GM12878 (cell line): ENCODE data around the gene CNOT3. TPM values are rescaled to one million over a fixed set of nuclear protein-coding genes. Genes with fewer than 3 reads are reported as not detected.
A peak's percentile ranks its signal among the peaks of the same experiment; 100 is the strongest.

Source experiments
- ATAC-seq: fragments of 200-7000 bp; cut with Tn5 transposase; 3 replicates; pipeline ENCODE4 v1.9.1; 2020; ENCODE audit warnings: mild to moderate bottlenecking, moderate library complexity
- Bru-seq: library from RNA; stranded (reverse); fragments of 400-500 nt; gene quantifications from one replicate; lab custom pipeline; 2021; lab: Mats Ljungman, UMichigan
- BruChase-seq, 2 experiments: library from RNA; stranded (reverse); fragments of 400-500 nt; gene quantifications; one replicate each; lab custom pipeline; 2021; lab: Mats Ljungman, UMichigan
- BruUV-seq: library from RNA; stranded (reverse); fragments of 400-500 nt; replicated peaks from 2 replicates; lab custom pipeline; 2021; lab: Mats Ljungman, UMichigan
- CTCF ChIA-PET: fragments of 300-600 bp; sonication (Branson Sonifier 250); formaldehyde crosslinking; extraction: SDS; loops from one replicate; lab custom pipeline; 2021; ENCODE audit warnings: inconsistent platforms; lab: Yijun Ruan, JAX
- POLR2A ChIA-PET: fragments of 350-600 bp; formaldehyde crosslinking; extraction: SDS; loops from one replicate; lab custom pipeline; 2021; ENCODE audit warnings: inconsistent platforms; lab: Charles Lee
- RAD21 ChIA-PET: fragments of 300-600 bp; sonication (Branson Sonifier 250); formaldehyde crosslinking; loops from one replicate; lab custom pipeline; 2023; ENCODE audit warnings: antibody characterized with exemption; ENCODE audit not compliant: unreplicated experiment; lab: Charles Lee
- SMC1A ChIA-PET: fragments of 300-600 bp; sonication (Branson Sonifier 250); formaldehyde crosslinking; loops from one replicate; lab custom pipeline; 2023; ENCODE audit not compliant: unreplicated experiment, uncharacterized antibody; lab: Charles Lee
- DNase-seq: peaks from one replicate; pipeline ENCODE4 v3.0.0-alpha.2; 2011; ENCODE audit warnings: low read depth, low spot score
- FAIRE-seq: peaks from 3 replicates; lab custom pipeline; 2011; peaks lifted over from hg19 to GRCh38; lab: Jason Lieb, UNC
- H2AFZ ChIP-seq: 2 replicates; pipeline ENCODE4 v1.6.0; 2011; ENCODE audit warnings: low read depth, low read length, control low read depth; ENCODE audit not compliant: control insufficient read depth
- H3K27ac ChIP-seq: 2 replicates; pipeline ENCODE4 v1.5.1; 2011; ENCODE audit warnings: control low read depth; ENCODE audit not compliant: control insufficient read depth, insufficient read depth
- H3K27me3 ChIP-seq, 2 experiments: replicated peaks in 1 of 2; 2 replicates each; pipeline versions ENCODE4 v1.6.0 to v1.6.1; 2011; ENCODE audit warnings: low read length in 1 of 2; ENCODE audit not compliant: control insufficient read depth in 2 of 2, insufficient read depth in 2 of 2
- H3K36me3 ChIP-seq, 2 experiments: 2 replicates each; pipeline ENCODE4 v1.5.1; 2011; ENCODE audit warnings: low read length in 1 of 2; ENCODE audit not compliant: control insufficient read depth in 2 of 2, insufficient read depth in 2 of 2
- H3K4me1 ChIP-seq: 2 replicates; pipeline ENCODE4 v1.6.1; 2011; ENCODE audit warnings: mild to moderate bottlenecking, low read length, moderate library complexity, mixed read lengths; ENCODE audit not compliant: control insufficient read depth, insufficient read depth
- H3K4me2 ChIP-seq: 2 replicates; pipeline ENCODE4 v1.6.0; 2011; ENCODE audit warnings: control low read depth; ENCODE audit not compliant: control insufficient read depth, insufficient read depth
- H3K4me3 ChIP-seq: fragments of 200-600 bp; sonication (generic); 2 replicates; pipeline ENCODE4 v1.5.1; 2016
- H3K79me2 ChIP-seq: 2 replicates; pipeline ENCODE4 v1.6.0; 2011; ENCODE audit warnings: low read length; ENCODE audit not compliant: control insufficient read depth, insufficient read depth
- H3K9ac ChIP-seq: 2 replicates; pipeline ENCODE4 v1.8.0; 2011; ENCODE audit warnings: low read length, control low read depth, mixed read lengths; ENCODE audit not compliant: control insufficient read depth, insufficient read depth
- H3K9me3 ChIP-seq: replicated peaks from 3 replicates; pipeline ENCODE4 v1.5.1; 2011; ENCODE audit warnings: mild to moderate bottlenecking, low read length; ENCODE audit not compliant: control insufficient read depth, insufficient read depth
- H4K20me1 ChIP-seq: 2 replicates; pipeline ENCODE4 v1.6.0; 2011; ENCODE audit not compliant: control insufficient read depth, insufficient read depth
- BCL3 ChIP-seq: IDR thresholded peaks from 2 replicates; pipeline ENCODE4 v1.6.1; 2011; ENCODE audit warnings: borderline replicate concordance, low read depth, mild to moderate bottlenecking, moderate library complexity, low read length; ENCODE audit not compliant: insufficient read depth, poor library complexity, severe bottlenecking
- CBFB ChIP-seq: IDR thresholded peaks from 2 replicates; pipeline ENCODE4 v1.6.1; 2016; ENCODE audit warnings: antibody characterized with exemption, low read depth
- CHD1 ChIP-seq: IDR thresholded peaks from 2 replicates; pipeline ENCODE4 v1.6.1; 2012; ENCODE audit warnings: low read depth, low read length, improper control_type of control experiment
- FOXK2 ChIP-seq: fragments of 450-650 bp; IDR thresholded peaks from 2 replicates; pipeline ENCODE4 v1.6.1; 2017; ENCODE audit warnings: mild to moderate bottlenecking, moderate library complexity
- IRF5 ChIP-seq: fragments of 450-650 bp; IDR thresholded peaks from 2 replicates; pipeline ENCODE4 v1.6.1; 2017; ENCODE audit warnings: borderline replicate concordance
- NBN ChIP-seq: fragments of 450-650 bp; IDR thresholded peaks from 2 replicates; pipeline ENCODE4 v1.6.1; 2016
- NKRF ChIP-seq: fragments of 450-650 bp; conservative IDR thresholded peaks from 2 replicates; pipeline ENCODE4 v1.6.1; 2017; ENCODE audit warnings: mild to moderate bottlenecking, moderate library complexity
- POLR2A ChIP-seq: IDR thresholded peaks from 2 replicates; pipeline ENCODE4 v1.6.1; 2011; ENCODE audit warnings: low read depth, mild to moderate bottlenecking, low read length
- POLR2AphosphoS2 ChIP-seq: IDR thresholded peaks from 2 replicates; pipeline ENCODE4 v1.6.1; 2011; ENCODE audit warnings: low read depth, mild to moderate bottlenecking, low read length, improper control_type of control experiment, moderate library complexity
- RBBP5 ChIP-seq: fragments of 200-600 bp; sonication (generic); conservative IDR thresholded peaks from 2 replicates; pipeline ENCODE4 v1.6.1; 2016
- TAF1 ChIP-seq: IDR thresholded peaks from 2 replicates; pipeline ENCODE4 v1.6.1; 2011; ENCODE audit warnings: mild to moderate bottlenecking, low read depth, low read length, borderline replicate concordance
- WRNIP1 ChIP-seq: IDR thresholded peaks from 2 replicates; pipeline ENCODE4 v1.6.1; 2011; ENCODE audit warnings: low read depth, low read length, improper control_type of control experiment, borderline replicate concordance
- YY1 ChIP-seq: IDR thresholded peaks from 2 replicates; pipeline ENCODE4 v1.6.1; 2011; ENCODE audit warnings: low read depth, mild to moderate bottlenecking, low read length
- ZBED1 ChIP-seq: IDR thresholded peaks from 2 replicates; pipeline ENCODE4 v1.6.1; 2016; ENCODE audit warnings: borderline replicate concordance
- WGBS: methylation state at CpG from one replicate; pipeline ENCODE4 v1.1.6; 2016; ENCODE audit warnings: low lambda C conversion rate; ENCODE audit not compliant: insufficient replicate concordance, insufficient coverage; ENCODE audit errors: missing lambda C conversion rate; 5-methylcytosine and 5-hydroxymethylcytosine counted together
- in situ Hi-C: fragments of 300-500 bp; cut with MboI; formaldehyde crosslinking; loops from 9 replicates; pipeline ENCODE4 v1.14.3; 2018; ENCODE audit warnings: mixed read lengths
- intact Hi-C: fragments of 100-400 bp; cut with micrococcal nuclease; formaldehyde crosslinking; loops from one replicate; pipeline ENCODE4 v1.14.2; 2022; ENCODE audit not compliant: unreplicated experiment
- long read RNA-seq, 2 experiments: library from polyadenylated mRNA; unstranded; transcript quantifications; one replicate each; pipeline ENCODE4 v2.0.0, GENCODE V29; 2019 to 2020
- polyA minus RNA-seq, 3 experiments: library from RNA; depleted of rRNA, polyadenylated mRNA; stranded (reverse); fragments of >200 nt; gene quantifications; 2 replicates each; pipeline ENCODE4 v1.2.3, GENCODE V29; 2011
- polyA plus RNA-seq, 11 experiments: library from polyadenylated mRNA; depleted of rRNA in 4 of 11; unstranded in 6 of 11; stranded (reverse) in 5 of 11; fragments of >200 nt; fragmentation: Nextera tagmentation in 4 of 11; fragmentation: Illumina TruSeq in 1 of 11; extraction: Ambion mirVana in 4 of 11; extraction: Trizol in 1 of 11; gene quantifications; 1 replicate in 1 of 11; 2 replicates in 10 of 11; pipeline versions ENCODE4 v1.2.1 to v1.2.3, GENCODE V29; 2011 to 2016; ENCODE audit warnings: inconsistent platforms in 2 of 11, missing spikeins in 2 of 11, low read depth in 1 of 11
- total RNA-seq, 4 experiments: library from RNA; depleted of rRNA in 3 of 4; stranded (reverse); fragments of >200 nt in 3 of 4; fragmentation: Illumina TruSeq in 1 of 4; extraction: Trizol in 1 of 4; gene quantifications; 2 replicates each; pipeline versions ENCODE4 v1.2.1 to v1.2.3, GENCODE V29; 2013 to 2021

CNOT3 gene
- 24.5 and 25.4 TPM in 2 replicates for total RNA-seq (2013; cell fraction: nucleolus; rRNA removed)
- 6.7 and 9.1 TPM in 2 replicates for total RNA-seq (2014; rRNA removed)
- 7.1 and 7.6 TPM in 2 replicates for total RNA-seq (2014; rRNA removed; fragmentation: Illumina TruSeq; extraction: Trizol)
- total RNA-seq (2021) = 44.9 and 55.6 TPM in 2 replicates
- polyA plus RNA-seq (2011; ENCODE audit: low read depth) = 49.4 TPM
- polyA plus RNA-seq (2011; rRNA removed) = 5.8 and 5.9 TPM in 2 replicates
- 9.1 and 13.5 TPM in 2 replicates for polyA plus RNA-seq (2011; cell fraction: cytosol; rRNA removed)
- 20.3 and 34.0 TPM in 2 replicates for polyA plus RNA-seq (2011; cell fraction: nucleus; rRNA removed)
- polyA plus RNA-seq (2012) = 33.4 and 40.2 TPM in 2 replicates
- polyA plus RNA-seq (2014; fragmentation: Illumina TruSeq; extraction: Trizol) = 33.3 and 45.1 TPM in 2 replicates
- under 1 TPM; 0.14 to 0.62 TPM for polyA plus RNA-seq (2014; fragmentation: Nextera tagmentation; extraction: Ambion mirVana)
- 18.8 and 21.0 TPM in 2 replicates for polyA plus RNA-seq (2014; rRNA removed)
- polyA plus RNA-seq (2016; fragmentation: Nextera tagmentation; extraction: Ambion mirVana) = 10 to 100 TPM; 29.7 to 32.8 TPM
- polyA minus RNA-seq (2011; rRNA and poly(A)+ RNA removed) = 9.3 and 11.5 TPM in 2 replicates
- 15.4 and 20.8 TPM in 2 replicates for polyA minus RNA-seq (2011; cell fraction: cytosol; rRNA and poly(A)+ RNA removed)
- polyA minus RNA-seq (2011; cell fraction: nucleus; rRNA and poly(A)+ RNA removed) = 5.7 and 10.1 TPM in 2 replicates
- percentile 72 among the genes with signal in this experiment for Bru-seq, nascent RNA
- percentile 84 among the genes with signal in this experiment for BruChase-seq, experiment 1, labeled RNA remaining after a 6-hour chase
- BruChase-seq, experiment 2, labeled RNA remaining after a 2-hour chase = percentile 82 among the genes with signal in this experiment
- long read RNA-seq, experiment 1, partial matches to known transcripts = 2 of 2 reads
- long read RNA-seq, experiment 1, other reads (novel, unspliced or antisense) = 0 of 2 reads
- long read RNA-seq, experiment 2, partial matches to known transcripts = 0 of 2 reads
- long read RNA-seq, experiment 2, other reads (novel, unspliced or antisense) = 2 of 2 reads

- H4K20me1 ChIP-seq = peaks cover 12% of the 10 kb centered on the region
- RAD21 ChIA-PET = interaction anchor here (1.0 to 2.4 kb wide), 12 partner anchors 11 to 1339 kb away, joined by 3 to 23 read pairs (median 4); partner anchors contain the start of genes LENG1, MBOAT7, PRPF31 and TFPT
- POLR2A ChIA-PET = interaction anchor here (1.0 to 3.5 kb wide), 12 partner anchors 18 to 1201 kb away, joined by 3 to 36 read pairs (median 6); partner anchors contain the start of genes KMT5C, LENG1, LENG8 and LENG9
- H3K4me3 ChIP-seq = peak within 1 kb of the TSS; percentile 91
- peak within 1 kb of the TSS; percentile 84 for H2AFZ ChIP-seq
- H3K4me1 ChIP-seq = peaks cover 19% of the 10 kb centered on the region
- peaks cover 40% of the 10 kb centered on the region for H3K79me2 ChIP-seq
- no peak for FAIRE-seq
- no peaks in the 10 kb centered on the region for H3K27me3 ChIP-seq
- intact Hi-C loops (loop anchor here (1.0 to 2.0 kb wide), 3 partner anchors 21 to 63 kb away; partner anchors contain the start of genes LENG1, NDUFA3 and RPS9), in situ Hi-C loops (loop anchor here (25.0 kb wide), 1 partner anchor 1524 kb away; the partner anchor contains the start of gene U2AF2)
- BruUV-seq = no TSS peak
- DNase-seq = no peak
- 1% methylated on average over 65 of the region's 103 CpGs for WGBS
- CTCF ChIA-PET = interaction anchor here (0.6 to 2.3 kb wide), 6 partner anchors 21 to 344 kb away, joined by 3 to 15 read pairs (median 6); partner anchors contain the start of genes LENG1, MBOAT7 and TMC4
- H3K9me3 ChIP-seq = peaks cover 2% of the 10 kb centered on the region; the same call in 2 of the 3 replicates
- H3K27ac ChIP-seq = peak within 1 kb of the TSS; percentile 90
- peak within 1 kb of the TSS; percentile 95 for H3K9ac ChIP-seq
- ATAC-seq = peak; percentile 5; the same call in 1 of the 3 replicates
- peak within 1 kb of the TSS; percentile 99 for H3K4me2 ChIP-seq
- SMC1A ChIA-PET = interaction anchor here (1.0 to 1.4 kb wide), 5 partner anchors 23 to 310 kb away, joined by 3 to 6 read pairs (median 4); partner anchors contain the start of genes PRPF31, RPS9 and TFPT
- peaks cover 2 to 12% of the 10 kb centered on the region in 2 experiments; a peak in 3 of 4 replicates for H3K36me3 ChIP-seq
- TF ChIP-seq WRNIP1 (no peak), CBFB (no peak), BCL3 (no peak), RBBP5 (no peak), YY1 (peak; percentile 97), NKRF (no peak; the same call in 1 of the 2 replicates), FOXK2 (no peak), IRF5 (no peak), POLR2AphosphoS2 (peak; percentile 71; the same call in 1 of the 2 replicates), POLR2A (peak; percentile 91), ZBED1 (peak; percentile 100), CHD1 (peak; percentile 83), NBN (peak; percentile 28; the same call in 1 of the 2 replicates), TAF1 (peak; percentile 81; the same call in 1 of the 2 replicates)
These were observed at the start of gene CNOT3 for GRCh38 chr19:54137699-54138488. TSS of gene CNOT3 (plus strand) at chr19:54137762. CDS start at chr19:54142979, 5,217 bp downstream.
